ENCODE measurements around the gene METTL24.
"Not testable (repeated sequence)": the region's sequence is repeated elsewhere in the genome, so short reads cannot be mapped to it uniquely, and the experiment has no call there.

METTL24 gene

GRCh38 chr6:110322151-110322873, 35.8 kb downstream of the METTL24 start:
- DNase-seq (ENCODE audit: low read depth, low spot score): no peak

DNA sequence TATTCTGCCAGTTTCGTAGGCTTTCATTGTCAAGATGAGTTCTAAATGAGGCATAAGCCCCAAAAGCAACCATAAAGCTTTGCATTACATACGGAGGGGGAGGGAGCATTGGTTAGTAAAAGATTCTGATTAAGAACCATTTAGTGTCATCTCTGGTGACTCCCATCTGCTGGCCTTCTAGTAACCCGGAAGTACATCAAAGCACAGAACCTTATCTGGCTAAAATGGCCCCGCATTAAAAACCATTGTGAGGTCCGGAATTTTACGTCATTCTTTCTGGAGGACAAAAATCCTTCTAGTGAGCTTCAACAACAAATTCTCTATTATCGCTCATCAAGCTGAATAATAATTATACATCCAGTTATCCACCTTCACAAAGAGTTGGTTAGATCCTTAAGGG, 37.8 kb downstream of the METTL24 start:
- no peak for DNase-seq (ENCODE audit: low read depth, low spot score)
- no peak overlapping the region for H3K4me3 ChIP-seq (ENCODE audit: low read length)

More at GRCh38 chr6:110322151-110322873, 35.8 kb downstream of the METTL24 start:
- H3K4me3 ChIP-seq (ENCODE audit: low read length): no peak overlapping the region

GRCh38 chr6:110319843-110320242, 38.3 kb downstream of the METTL24 start:
- DNase-seq (ENCODE audit: low read depth, low spot score): no peak
- H3K4me3 ChIP-seq (ENCODE audit: low read length): no peak overlapping the region

DNA sequence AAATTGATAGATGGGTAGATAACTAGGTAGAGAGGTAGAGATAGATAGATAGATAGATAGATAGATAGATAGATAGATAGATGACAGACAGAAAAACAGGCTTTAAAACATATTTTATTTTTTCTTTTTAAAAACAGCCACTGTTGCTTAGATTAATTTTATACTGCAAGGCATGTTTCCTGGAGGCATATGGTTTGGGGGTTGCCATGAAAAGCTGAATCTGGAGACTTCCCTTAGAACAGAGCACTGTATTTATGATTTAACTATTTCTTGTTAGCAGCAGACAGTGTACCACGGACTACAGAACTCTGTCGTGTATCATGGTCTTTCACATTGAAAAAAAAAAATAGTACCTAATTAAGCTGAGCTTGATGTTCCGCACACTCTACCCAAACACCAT, 38.8 kb downstream of the METTL24 start:
- no peak for DNase-seq (ENCODE audit: low read depth, low spot score)
- no peak overlapping the region for H3K4me3 ChIP-seq (ENCODE audit: low read length)

- DNase-seq (ENCODE audit: low read depth, low spot score): no peak
Measured at GRCh38 chr6:110318971-110319370, 39.2 kb downstream of the METTL24 start.

GRCh38 chr6:110317646-110318045, 40.5 kb downstream of the METTL24 start:
- no peak overlapping the region for H3K4me3 ChIP-seq (ENCODE audit: low read length)
- no peak for DNase-seq (ENCODE audit: low read depth, low spot score)

More at GRCh38 chr6:110318971-110319370, 39.2 kb downstream of the METTL24 start:
- H3K4me3 ChIP-seq (ENCODE audit: low read length): no peak overlapping the region

GRCh38 chr6:110317189-110317588, 41.0 kb downstream of the METTL24 start:
- no peak for DNase-seq (ENCODE audit: low read depth, low spot score)
- no peak overlapping the region for H3K4me3 ChIP-seq (ENCODE audit: low read length)

DNA sequence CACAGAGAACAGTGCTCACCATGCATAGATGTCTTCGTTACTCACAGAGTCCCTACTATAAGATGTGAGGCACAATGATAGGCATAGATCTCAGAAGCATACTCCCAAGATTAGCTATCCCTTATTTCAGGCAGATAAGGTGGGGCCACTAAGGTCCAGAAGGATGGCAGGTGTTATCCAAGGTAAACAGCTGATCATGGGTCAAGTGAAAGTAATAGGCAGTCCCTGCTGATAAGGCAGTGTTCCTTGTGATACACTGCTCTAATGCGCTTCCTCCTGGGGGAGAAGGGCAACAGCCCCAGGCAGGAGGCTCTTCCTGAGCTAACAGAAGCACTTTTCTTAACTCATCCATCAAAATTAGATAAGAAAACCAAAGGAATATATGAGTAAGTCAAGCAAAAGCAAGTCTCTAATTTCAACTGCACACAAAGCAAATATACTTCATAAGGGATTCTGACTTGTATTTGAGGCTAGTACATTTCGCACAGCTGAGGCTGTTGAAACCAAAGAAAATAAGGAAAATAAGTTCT, 42.2 kb downstream of the METTL24 start:
- H3K4me3 ChIP-seq (ENCODE audit: low read length): no peak overlapping the region
- DNase-seq (ENCODE audit: low read depth, low spot score): no peak

- DNase-seq (ENCODE audit: low read depth, low spot score): no peak
- H3K4me3 ChIP-seq (ENCODE audit: low read length): no peak overlapping the region
Measured at GRCh38 chr6:110315207-110315868, 42.8 kb downstream of the METTL24 start.

DNA sequence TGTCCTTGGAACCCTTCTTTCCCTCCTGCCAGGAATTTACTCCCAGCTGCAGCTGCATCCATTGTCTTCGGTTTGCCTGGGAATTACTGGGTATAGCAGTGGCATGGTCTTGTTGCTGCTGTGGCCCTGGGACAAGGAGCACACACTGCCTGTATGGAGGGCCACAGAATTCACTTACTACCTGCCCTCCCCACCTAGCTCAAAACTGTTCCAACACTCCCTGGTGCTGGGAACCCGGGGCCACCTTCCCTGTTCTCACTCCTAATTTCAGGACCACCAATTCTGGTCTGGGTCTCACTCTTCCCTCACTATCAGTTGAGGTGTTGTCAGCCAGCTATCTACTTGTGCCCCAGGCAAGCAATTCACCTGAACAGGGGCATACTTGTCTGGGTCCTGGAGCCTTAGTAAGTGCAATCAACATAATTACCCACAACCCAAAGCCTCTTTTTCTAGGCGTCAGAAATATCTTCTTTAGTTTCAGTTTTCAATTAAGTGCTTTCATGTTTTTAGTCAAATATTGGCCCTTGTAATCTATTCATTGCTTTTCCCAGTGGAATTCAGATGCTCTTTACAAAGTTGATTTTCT, 47.2 kb downstream of the METTL24 start:
- H3K4me3 ChIP-seq (ENCODE audit: low read length): no peak overlapping the region
- DNase-seq (ENCODE audit: low read depth, low spot score): no peak

GRCh38 chr6:110309432-110309831, 48.7 kb downstream of the METTL24 start:
- DNase-seq (ENCODE audit: low read depth, low spot score); H3K4me3 ChIP-seq (ENCODE audit: low read length): not testable (repeated sequence)

DNA sequence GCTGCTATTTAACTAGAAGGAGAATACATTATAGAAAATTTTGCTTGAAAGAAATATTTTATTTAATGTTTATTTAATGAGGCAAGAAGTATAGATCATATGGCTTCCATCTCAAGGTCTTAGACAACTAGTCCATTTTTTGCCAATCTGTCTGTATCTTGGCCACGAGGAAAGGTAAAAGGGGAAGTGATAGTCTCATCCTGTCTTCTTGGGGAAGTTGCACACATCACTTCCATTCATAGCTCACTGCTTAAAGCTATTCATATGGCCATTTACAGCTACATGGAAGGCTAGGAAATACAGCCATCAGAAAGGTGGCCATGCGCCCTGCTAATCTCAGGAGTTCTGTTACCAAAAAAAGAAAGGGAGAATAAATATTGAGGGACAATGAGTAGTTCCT, 50.8 kb downstream of the METTL24 start:
- no peak for DNase-seq (ENCODE audit: low read depth, low spot score)
- no peak overlapping the region for H3K4me3 ChIP-seq (ENCODE audit: low read length)

DNA sequence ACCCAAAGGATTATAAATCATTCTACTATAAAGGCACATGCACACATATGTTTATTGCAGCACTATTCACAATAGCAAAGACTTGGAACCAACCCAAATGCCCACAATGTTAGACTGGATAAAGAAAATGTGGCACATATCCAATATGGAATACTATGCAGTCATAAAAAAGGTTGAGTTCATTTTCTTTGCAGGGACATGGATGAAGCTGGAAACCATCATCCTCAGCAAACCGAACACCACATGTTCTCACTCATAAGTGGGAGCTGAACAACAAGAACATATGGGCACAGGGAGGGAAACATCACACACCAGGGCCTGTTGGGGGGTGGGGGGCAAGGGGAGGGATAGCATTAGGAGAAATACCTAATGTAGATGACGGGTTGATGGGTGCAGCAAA, 52.3 kb downstream of the METTL24 start:
- H3K4me3 ChIP-seq (ENCODE audit: low read length); DNase-seq (ENCODE audit: low read depth, low spot score): not testable (repeated sequence)

DNA sequence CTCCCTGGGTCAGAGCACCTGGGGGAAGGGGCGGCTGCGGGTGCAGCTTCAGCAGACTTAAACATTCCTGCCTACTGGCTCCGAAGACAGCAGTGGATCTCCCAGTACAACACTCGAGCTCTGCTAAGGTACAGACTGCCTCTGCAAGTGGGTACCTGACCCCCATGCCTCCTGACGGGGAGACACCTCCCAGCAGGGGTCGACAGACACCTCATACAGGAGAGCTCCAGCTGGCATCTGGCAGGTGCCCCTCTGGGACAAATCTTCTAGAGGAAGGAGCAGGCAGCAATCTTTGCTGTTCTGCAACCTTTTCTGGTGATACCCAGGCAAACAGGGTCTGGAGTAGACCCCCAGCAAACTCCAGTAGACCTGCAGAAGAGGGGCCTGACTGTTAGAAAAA, 54.5 kb downstream of the METTL24 start:
- H3K4me3 ChIP-seq (ENCODE audit: low read length); DNase-seq (ENCODE audit: low read depth, low spot score): not testable (repeated sequence)

- no peak overlapping the region for H3K4me3 ChIP-seq (ENCODE audit: low read length)
- peak; percentile 4 for DNase-seq (ENCODE audit: low read depth, low spot score)
Measured at GRCh38 chr6:110298916-110299315, 59.2 kb downstream of the METTL24 start.

DNA sequence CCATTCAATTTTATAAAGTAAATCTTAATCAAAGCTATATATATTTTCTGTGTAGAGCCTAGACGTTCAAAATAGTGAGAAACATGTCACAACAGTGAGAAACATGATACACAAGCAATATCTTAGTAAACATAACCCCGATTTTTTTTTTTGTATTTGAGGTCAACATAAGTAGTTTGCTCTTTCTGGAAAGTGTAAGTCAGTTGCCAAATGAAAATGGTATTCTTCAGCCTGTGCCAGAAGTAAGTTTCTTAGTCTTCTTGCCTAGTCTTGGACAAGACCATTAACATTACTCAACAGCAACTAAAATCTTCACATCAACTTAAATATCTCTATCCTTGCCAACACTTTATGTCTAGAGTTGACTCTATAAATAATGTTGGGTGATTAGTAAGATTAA, 59.7 kb downstream of the METTL24 start:
- H3K4me3 ChIP-seq (ENCODE audit: low read length): no peak overlapping the region
- no peak for DNase-seq (ENCODE audit: low read depth, low spot score)

DNA sequence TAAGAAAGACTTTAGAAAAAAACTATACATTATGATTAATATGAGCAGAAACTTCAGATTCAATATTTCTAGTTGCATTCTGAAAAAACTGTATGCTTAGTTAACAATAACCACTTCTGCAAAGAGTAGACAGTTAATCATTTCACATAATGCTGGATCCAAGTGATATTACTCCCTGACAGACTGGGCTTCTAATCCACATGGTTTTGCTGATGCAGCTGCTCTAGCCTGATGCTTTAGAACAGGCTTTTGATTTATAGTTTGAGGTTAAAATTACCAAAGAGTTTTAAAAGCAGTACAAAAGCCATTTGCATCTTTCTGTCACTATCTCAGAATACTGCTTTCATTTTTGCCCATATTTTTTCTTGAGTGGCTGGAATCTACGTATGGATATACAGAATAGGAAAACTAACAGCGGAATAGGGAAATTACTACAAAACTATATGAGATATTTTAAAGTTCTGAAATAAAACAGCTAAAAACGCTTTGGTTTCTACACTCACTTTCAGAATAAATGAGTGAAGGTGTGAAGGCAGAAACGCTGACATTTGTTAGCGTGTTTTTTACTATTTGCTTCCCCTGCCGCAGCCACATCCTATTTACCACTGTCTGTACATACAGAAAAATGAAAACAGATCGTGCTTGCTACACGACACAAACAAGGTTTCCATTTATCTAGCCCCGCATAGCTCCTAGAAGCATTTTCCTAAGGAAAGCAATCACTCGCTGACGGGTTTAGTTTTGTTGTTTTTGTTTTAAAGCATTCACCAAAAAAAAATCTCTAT, 61.7 kb downstream of the METTL24 start:
- no peak overlapping the region for H3K4me3 ChIP-seq (ENCODE audit: low read length)
- DNase-seq (ENCODE audit: low read depth, low spot score): no peak

GRCh38 chr6:110295451-110296165, 62.5 kb downstream of the METTL24 start:
- no peak overlapping the region for H3K4me3 ChIP-seq (ENCODE audit: low read length)
- no peak for DNase-seq (ENCODE audit: low read depth, low spot score)

All from Jurkat, Clone E6-1 (cell line).